B cell (primary cell): ENCODE data around the gene NFIB. TPM values are rescaled to one million over a fixed set of nuclear protein-coding genes. Genes with fewer than 3 reads are reported as not detected.

Experiments used
- ATAC-seq: fragments of 200-7000 bp; cut with Tn5 transposase; one replicate; pipeline ENCODE4 v1.10.0; 2021; ENCODE audit warnings: low read depth, mild to moderate bottlenecking, moderate number of reproducible peaks, moderate library complexity
- CTCF ChIA-PET: fragments of 350-600 bp; sonication (Branson Sonifier 250); formaldehyde crosslinking; loops from one replicate; lab custom pipeline; 2021; ENCODE audit warnings: antibody characterized with exemption, inconsistent platforms; lab: Charles Lee
- POLR2A ChIA-PET: fragments of 350-600 bp; sonication (Branson Sonifier 250); formaldehyde crosslinking; loops from one replicate; lab custom pipeline; 2021; ENCODE audit warnings: antibody characterized with exemption; lab: Charles Lee
- DNase-seq: peaks from one replicate; pipeline ENCODE4 v3.0.0; 2013
- H2AFZ ChIP-seq: 2 replicates; pipeline ENCODE4 v1.6.1; 2012; ENCODE audit warnings: mild to moderate bottlenecking, low read depth, low read length; ENCODE audit not compliant: insufficient read depth, poor library complexity, severe bottlenecking
- H3K27ac ChIP-seq, 2 donors: 1 replicate in 1 of 2; 2 replicates in 1 of 2; pipeline ENCODE4 v1.5.1; 2012 to 2013; ENCODE audit warnings: low read length in 2 of 2, mild to moderate bottlenecking in 2 of 2, moderate library complexity in 1 of 2
- H3K27me3 ChIP-seq, 4 experiments: fragments of 200-600 bp in 1 of 4; sonication (generic) in 1 of 4; replicated peaks in 1 of 4; 1 replicate in 2 of 4; 2 replicates in 2 of 4; pipeline versions ENCODE4 v1.6.1 to v1.7.0; 2013 to 2016; ENCODE audit warnings: low read length in 3 of 4, mild to moderate bottlenecking in 2 of 4, mixed read lengths in 1 of 4, moderate library complexity in 1 of 4; ENCODE audit not compliant: insufficient read depth in 4 of 4, control insufficient read depth in 3 of 4; ENCODE audit errors: control extremely low read depth in 1 of 4
- H3K36me3 ChIP-seq, 2 experiments: replicated peaks in 1 of 2; 1 replicate in 1 of 2; 2 replicates in 1 of 2; pipeline versions ENCODE4 v1.6.1 to v1.7.1; 2013; ENCODE audit warnings: low read length in 1 of 2; ENCODE audit not compliant: insufficient read depth in 2 of 2, control insufficient read depth in 1 of 2; ENCODE audit errors: control extremely low read depth in 1 of 2, extremely low read depth in 1 of 2
- H3K4me1 ChIP-seq, 2 donors: fragments of 200-600 bp in 1 of 2; sonication (generic) in 1 of 2; 1 replicate in 1 of 2; 2 replicates in 1 of 2; pipeline versions ENCODE4 v1.5.1 to v1.6.1; 2013 to 2017; ENCODE audit warnings: low read length in 2 of 2; ENCODE audit not compliant: control insufficient read depth in 2 of 2, insufficient read depth in 2 of 2
- H3K4me2 ChIP-seq: replicated peaks from 2 replicates; pipeline ENCODE3; 2012; ENCODE audit warnings: mild to moderate bottlenecking, low read depth, low read length; ENCODE audit not compliant: poor library complexity, severe bottlenecking
- H3K4me3 ChIP-seq, 5 experiments: fragments of 200-600 bp in 1 of 5; sonication (generic) in 1 of 5; 1 replicate in 3 of 5; 2 replicates in 2 of 5; pipeline versions ENCODE4 v1.5.1 to v1.7.0; 2011 to 2016; ENCODE audit warnings: low read length in 4 of 5, mild to moderate bottlenecking in 4 of 5, low read depth in 2 of 5, control low read depth in 1 of 5, moderate library complexity in 1 of 5; ENCODE audit not compliant: insufficient read depth in 1 of 5; ENCODE audit errors: control extremely low read depth in 1 of 5, extremely low read depth in 1 of 5
- H3K79me2 ChIP-seq: fragments of 200-600 bp; sonication (generic); one replicate; pipeline ENCODE4 v1.6.0; 2016; ENCODE audit warnings: low read length; ENCODE audit not compliant: control insufficient read depth, insufficient read depth
- H3K9ac ChIP-seq: fragments of 200-600 bp; sonication (generic); 2 replicates; pipeline ENCODE4 v1.6.1; 2017; ENCODE audit warnings: mild to moderate bottlenecking, low read length, moderate library complexity
- H3K9me3 ChIP-seq, 3 donors: one replicate each; pipeline versions ENCODE4 v1.6.1 to v1.7.1; 2013; ENCODE audit warnings: low read length in 2 of 3; ENCODE audit not compliant: control insufficient read depth in 2 of 3, insufficient read depth in 1 of 3; ENCODE audit errors: control extremely low read depth in 1 of 3
- H4K20me1 ChIP-seq: 2 replicates; pipeline ENCODE4 v1.6.0; 2012; ENCODE audit warnings: mild to moderate bottlenecking, low read length; ENCODE audit not compliant: insufficient read depth, control insufficient read depth, poor library complexity, severe bottlenecking
- H3K27ac Mint-ChIP-seq: one replicate; pipeline ENCODE4 v1.8.0; 2021; ENCODE audit warnings: mixed read lengths
- H3K27me3 Mint-ChIP-seq: one replicate; pipeline ENCODE4 v1.8.0; 2021; ENCODE audit warnings: mixed read lengths
- H3K4me1 Mint-ChIP-seq: one replicate; pipeline ENCODE4 v1.8.0; 2021; ENCODE audit warnings: mixed read lengths
- H3K4me3 Mint-ChIP-seq: one replicate; pipeline ENCODE4 v1.8.0; 2021; ENCODE audit warnings: mixed read lengths
- H3K9me3 Mint-ChIP-seq: one replicate; pipeline ENCODE4 v1.8.0; 2022; ENCODE audit warnings: mixed read lengths; ENCODE audit not compliant: insufficient read depth
- EZH2 ChIP-seq: IDR thresholded peaks from 2 replicates; pipeline ENCODE4 v1.6.1; 2012; ENCODE audit warnings: borderline replicate concordance, low read depth, mild to moderate bottlenecking, moderate library complexity, low read length; ENCODE audit not compliant: insufficient read depth, poor library complexity, severe bottlenecking
- WGBS: methylation state at CpG from one replicate; pipeline ENCODE4 v1.1.5; 2013; ENCODE audit warnings: missing lambda C conversion rate; ENCODE audit not compliant: insufficient coverage; 5-methylcytosine and 5-hydroxymethylcytosine counted together
- intact Hi-C: fragments of 100-400 bp; cut with micrococcal nuclease; formaldehyde crosslinking; loops from one replicate; pipeline ENCODE4 v1.10.0; 2022
- polyA plus RNA-seq: library from polyadenylated mRNA; depleted of rRNA; stranded (reverse); fragments of >200 nt; gene quantifications from 2 replicates; pipeline ENCODE4 v1.2.3, GENCODE V29; 2012
- total RNA-seq, 2 donors: library from RNA; stranded (reverse); fragments of 120-200 nt in 1 of 2; gene quantifications; 1 replicate in 1 of 2; 2 replicates in 1 of 2; pipeline versions ENCODE4 v1.2.3 to v1.2.4, GENCODE V29; 2013 to 2022
- TF ChIP-seq, protein P1 (sequence below): fragments of 200-600 bp; IDR thresholded peaks from one replicate; pipeline ENCODE4 v1.8.0; 2022; ENCODE audit warnings: antibody characterized with exemption, mild to moderate bottlenecking

Gene NFIB
- total and polyA plus RNA-seq, 2 donors (not counting 1 experiment from before 2014, with no cell fraction given): not detected

DNA sequence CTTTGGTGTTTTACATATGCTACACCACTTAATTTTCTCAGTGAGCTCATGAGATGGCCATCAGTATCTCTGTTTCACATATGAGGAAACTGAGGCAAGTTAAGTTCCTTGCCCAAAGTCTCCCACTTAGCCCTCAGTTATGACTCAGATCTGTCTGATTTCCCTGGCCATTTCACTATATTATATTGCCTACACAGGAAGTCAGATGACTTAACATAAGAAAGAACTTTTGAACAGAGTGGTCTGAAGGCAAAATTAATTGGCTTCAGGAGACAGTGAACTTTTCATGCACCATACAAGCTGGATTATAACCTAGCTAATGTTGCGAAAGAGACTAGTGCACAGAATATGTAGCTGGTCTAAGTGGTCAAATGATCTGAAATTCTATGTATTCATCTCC, 221.6 kb downstream of the NFIB start:
- no peaks in the 10 kb centered on the region for H3K79me2 ChIP-seq
- H3K36me3 ChIP-seq: no peaks in the 10 kb centered on the region
- no peak overlapping the region for H3K4me3 ChIP-seq
- H3K9me3 ChIP-seq: no peaks in the 10 kb centered on the region
- no peaks in the 10 kb centered on the region for H3K27me3 ChIP-seq
- Mint-ChIP-seq H3K4me1 (no peaks in the 10 kb centered on the region), H3K9me3 (peaks cover 2% of the 10 kb centered on the region), H3K27ac (no peak overlapping the region), H3K27me3 (no peaks in the 10 kb centered on the region), H3K4me3 (no peak overlapping the region)
- intact Hi-C loops: no loop called here
- TF ChIP-seq, protein P1, sequence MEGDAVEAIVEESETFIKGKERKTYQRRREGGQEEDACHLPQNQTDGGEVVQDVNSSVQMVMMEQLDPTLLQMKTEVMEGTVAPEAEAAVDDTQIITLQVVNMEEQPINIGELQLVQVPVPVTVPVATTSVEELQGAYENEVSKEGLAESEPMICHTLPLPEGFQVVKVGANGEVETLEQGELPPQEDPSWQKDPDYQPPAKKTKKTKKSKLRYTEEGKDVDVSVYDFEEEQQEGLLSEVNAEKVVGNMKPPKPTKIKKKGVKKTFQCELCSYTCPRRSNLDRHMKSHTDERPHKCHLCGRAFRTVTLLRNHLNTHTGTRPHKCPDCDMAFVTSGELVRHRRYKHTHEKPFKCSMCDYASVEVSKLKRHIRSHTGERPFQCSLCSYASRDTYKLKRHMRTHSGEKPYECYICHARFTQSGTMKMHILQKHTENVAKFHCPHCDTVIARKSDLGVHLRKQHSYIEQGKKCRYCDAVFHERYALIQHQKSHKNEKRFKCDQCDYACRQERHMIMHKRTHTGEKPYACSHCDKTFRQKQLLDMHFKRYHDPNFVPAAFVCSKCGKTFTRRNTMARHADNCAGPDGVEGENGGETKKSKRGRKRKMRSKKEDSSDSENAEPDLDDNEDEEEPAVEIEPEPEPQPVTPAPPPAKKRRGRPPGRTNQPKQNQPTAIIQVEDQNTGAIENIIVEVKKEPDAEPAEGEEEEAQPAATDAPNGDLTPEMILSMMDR: no peak
- no peak for TF ChIP-seq EZH2
- no peak overlapping the region for H2AFZ ChIP-seq
- ChIA-PET CTCF (no interaction called here), POLR2A (no interaction called here)
- DNase-seq (no peak), ATAC-seq (no peak)
- H4K20me1 ChIP-seq: no peaks in the 10 kb centered on the region
- H3K9ac ChIP-seq: no peak overlapping the region
- no peak overlapping the region for H3K27ac ChIP-seq
- H3K4me1 ChIP-seq: no peaks in the 10 kb centered on the region
- H3K4me2 ChIP-seq: no peak overlapping the region
- no CpG with 5 or more reads among the region's 1 CpG for WGBS

DNA sequence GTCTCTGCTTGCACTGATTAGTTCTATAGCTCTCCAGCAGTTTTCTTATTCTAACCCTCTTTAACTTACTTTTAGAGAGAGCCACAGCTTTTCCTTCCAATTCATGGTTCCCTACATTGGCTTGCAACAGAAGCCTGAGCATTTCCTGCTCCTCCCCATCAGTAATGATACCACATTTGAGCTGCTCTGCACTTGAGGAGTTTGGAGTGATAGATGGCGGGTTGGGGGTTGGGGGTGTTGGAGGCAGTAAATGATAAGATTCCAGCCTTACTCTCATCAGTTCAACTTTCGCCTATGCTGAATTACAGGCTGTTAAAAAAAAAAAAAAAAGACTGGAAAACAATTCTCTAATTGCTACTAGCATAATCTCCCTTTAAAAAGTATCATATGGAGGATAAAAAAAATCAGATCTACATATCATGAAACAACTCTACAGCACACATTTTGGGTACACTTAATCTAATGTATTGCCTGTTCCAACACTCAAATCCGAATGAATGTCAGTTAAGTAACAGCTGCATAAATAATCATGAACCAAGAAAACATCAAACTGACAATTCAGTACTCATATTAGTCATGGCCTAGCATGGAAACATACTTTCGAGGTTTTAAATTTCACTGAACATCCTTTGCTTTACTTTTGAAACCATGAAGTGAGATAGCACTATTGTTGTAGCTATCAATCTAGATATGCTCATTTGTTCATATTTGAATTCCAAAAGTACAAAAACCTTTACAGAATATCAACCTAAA, 224.7 kb downstream of the NFIB start:
- POLR2A ChIA-PET: no interaction called here
- Histone ChIP-seq H4K20me1 (no peaks in the 10 kb centered on the region), H3K9me3 (no peaks in the 10 kb centered on the region), H3K4me2 (no peak overlapping the region), H2AFZ (no peak overlapping the region), H3K27ac (no peak overlapping the region), H3K79me2 (no peaks in the 10 kb centered on the region), H3K4me3 (no peak overlapping the region), H3K36me3 (no peaks in the 10 kb centered on the region), H3K9ac (no peak overlapping the region), H3K4me1 (no peaks in the 10 kb centered on the region), H3K27me3 (no peaks in the 10 kb centered on the region)
- Mint-ChIP-seq H3K4me3 (no peak overlapping the region), H3K27me3 (no peaks in the 10 kb centered on the region), H3K27ac (no peak overlapping the region), H3K9me3 (peaks cover 2% of the 10 kb centered on the region), H3K4me1 (no peaks in the 10 kb centered on the region)
- DNase-seq (no peak), ATAC-seq (no peak)
- CTCF ChIA-PET: interaction anchor here (0.8 kb wide), 1 partner anchor 25 kb away, joined by 3 read pairs; no protein-coding TSS in a partner anchor
- WGBS: no CpG with 5 or more reads among the region's 4 CpGs
- intact Hi-C loops: no loop called here
- TF ChIP-seq EZH2: no peak
- TF ChIP-seq, protein P1: no peak
